IMR-90 (cell line): ENCODE measurements around the gene ZBTB7B.
"Not testable (repeated sequence)": the region's sequence is repeated elsewhere in the genome, so short reads cannot be mapped to it uniquely, and the experiment has no call there.

ENCODE experiments used
- BHLHE40 ChIP-seq: fragments of 150-350 bp; IDR thresholded peaks from 2 replicates; pipeline ENCODE4 v1.6.1; 2016; ENCODE audit warnings: mild to moderate bottlenecking, low read depth, low read length
- CHD1 ChIP-seq: IDR thresholded peaks from 2 replicates; pipeline ENCODE4 v1.6.1; 2012; ENCODE audit warnings: low read depth, low read length, improper control_type of control experiment
- FOS ChIP-seq: fragments of 150-350 bp; IDR thresholded peaks from 2 replicates; pipeline ENCODE4 v1.6.1; 2016; ENCODE audit warnings: low read depth, low read length
- MAFK ChIP-seq: IDR thresholded peaks from 2 replicates; pipeline ENCODE4 v1.6.1; 2012; ENCODE audit warnings: low read depth, low read length, improper control_type of control experiment
- MAZ ChIP-seq: IDR thresholded peaks from 2 replicates; pipeline ENCODE4 v1.6.1; 2012; ENCODE audit warnings: low read depth, mild to moderate bottlenecking, low read length, improper control_type of control experiment, moderate library complexity, borderline replicate concordance
- MXI1 ChIP-seq: IDR thresholded peaks from 2 replicates; pipeline ENCODE4 v1.6.1; 2012; ENCODE audit warnings: low read depth, mild to moderate bottlenecking, low read length, moderate library complexity, borderline replicate concordance
- NFE2L2 ChIP-seq: fragments of 150-350 bp; IDR thresholded peaks from 2 replicates; pipeline ENCODE4 v1.6.1; 2016; ENCODE audit warnings: low read depth, mild to moderate bottlenecking, low read length
- POLR2A ChIP-seq: IDR thresholded peaks from 2 replicates; pipeline ENCODE4 v1.6.1; 2012; ENCODE audit warnings: mild to moderate bottlenecking, low read depth, low read length
- RAD21 ChIP-seq: IDR thresholded peaks from 2 replicates; pipeline ENCODE4 v1.6.1; 2012; ENCODE audit warnings: low read length, improper control_type of control experiment
- RCOR1 ChIP-seq: IDR thresholded peaks from 2 replicates; pipeline ENCODE4 v1.6.1; 2012; ENCODE audit warnings: mild to moderate bottlenecking, low read length, improper control_type of control experiment; ENCODE audit not compliant: insufficient replicate concordance
- RFX5 ChIP-seq: IDR thresholded peaks from 2 replicates; pipeline ENCODE4 v1.8.0; 2012; ENCODE audit warnings: low read depth, mild to moderate bottlenecking, low read length, moderate library complexity
- SMC3 ChIP-seq: fragments of 150-350 bp; IDR thresholded peaks from 2 replicates; pipeline ENCODE4 v1.6.1; 2016; ENCODE audit warnings: low read depth, mild to moderate bottlenecking, antibody characterized with exemption, low read length, moderate library complexity
- TF ChIP-seq, protein P1 (sequence below): conservative IDR thresholded peaks from 2 replicates; pipeline ENCODE4 v1.5.1; 2012; ENCODE audit warnings: mild to moderate bottlenecking, low read depth, low read length, improper control_type of control experiment
- TF ChIP-seq, protein P2 (sequence below): fragments of 150-350 bp; IDR thresholded peaks from 2 replicates; pipeline ENCODE4 v1.6.1; 2017; ENCODE audit warnings: mild to moderate bottlenecking, antibody characterized with exemption, low read length, low read depth

DNA sequence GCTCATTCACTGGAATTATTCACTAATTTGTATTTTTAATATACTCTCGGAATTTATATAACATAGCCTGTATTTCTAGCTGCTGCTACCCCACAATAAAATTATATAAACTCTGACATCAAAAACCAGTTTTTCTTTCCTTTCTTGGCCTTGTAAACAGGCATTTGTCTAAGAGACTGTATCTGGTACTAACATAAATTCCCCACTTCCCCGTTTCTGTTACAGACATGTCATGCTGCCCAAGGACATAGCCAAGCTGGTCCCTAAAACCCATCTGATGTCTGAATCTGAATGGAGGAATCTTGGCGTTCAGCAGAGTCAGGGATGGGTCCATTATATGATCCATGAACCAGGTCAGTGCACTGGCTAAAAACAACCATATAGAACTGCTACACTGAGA lies 24.8 kb upstream of the ZBTB7B start:
- TF ChIP-seq, protein P1, sequence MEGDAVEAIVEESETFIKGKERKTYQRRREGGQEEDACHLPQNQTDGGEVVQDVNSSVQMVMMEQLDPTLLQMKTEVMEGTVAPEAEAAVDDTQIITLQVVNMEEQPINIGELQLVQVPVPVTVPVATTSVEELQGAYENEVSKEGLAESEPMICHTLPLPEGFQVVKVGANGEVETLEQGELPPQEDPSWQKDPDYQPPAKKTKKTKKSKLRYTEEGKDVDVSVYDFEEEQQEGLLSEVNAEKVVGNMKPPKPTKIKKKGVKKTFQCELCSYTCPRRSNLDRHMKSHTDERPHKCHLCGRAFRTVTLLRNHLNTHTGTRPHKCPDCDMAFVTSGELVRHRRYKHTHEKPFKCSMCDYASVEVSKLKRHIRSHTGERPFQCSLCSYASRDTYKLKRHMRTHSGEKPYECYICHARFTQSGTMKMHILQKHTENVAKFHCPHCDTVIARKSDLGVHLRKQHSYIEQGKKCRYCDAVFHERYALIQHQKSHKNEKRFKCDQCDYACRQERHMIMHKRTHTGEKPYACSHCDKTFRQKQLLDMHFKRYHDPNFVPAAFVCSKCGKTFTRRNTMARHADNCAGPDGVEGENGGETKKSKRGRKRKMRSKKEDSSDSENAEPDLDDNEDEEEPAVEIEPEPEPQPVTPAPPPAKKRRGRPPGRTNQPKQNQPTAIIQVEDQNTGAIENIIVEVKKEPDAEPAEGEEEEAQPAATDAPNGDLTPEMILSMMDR: not testable (repeated sequence)
- TF ChIP-seq, protein P2, sequence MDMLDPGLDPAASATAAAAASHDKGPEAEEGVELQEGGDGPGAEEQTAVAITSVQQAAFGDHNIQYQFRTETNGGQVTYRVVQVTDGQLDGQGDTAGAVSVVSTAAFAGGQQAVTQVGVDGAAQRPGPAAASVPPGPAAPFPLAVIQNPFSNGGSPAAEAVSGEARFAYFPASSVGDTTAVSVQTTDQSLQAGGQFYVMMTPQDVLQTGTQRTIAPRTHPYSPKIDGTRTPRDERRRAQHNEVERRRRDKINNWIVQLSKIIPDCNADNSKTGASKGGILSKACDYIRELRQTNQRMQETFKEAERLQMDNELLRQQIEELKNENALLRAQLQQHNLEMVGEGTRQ: not testable (repeated sequence)
- not testable (repeated sequence) for TF ChIP-seq POLR2A, SMC3, RCOR1, RAD21, FOS, MXI1, NFE2L2, BHLHE40, RFX5, MAZ, MAFK, CHD1
